ENCODE results near the gene USP4.
"Not testable (repeated sequence)": the region's sequence is repeated elsewhere in the genome, so short reads cannot be mapped to it uniquely, and the experiment has no call there.

The USP4 gene

GRCh38 chr3:49346797-49347251 is 7.0 kb upstream of the USP4 start:
- H3K4me3 ChIP-seq (ENCODE audit: low read depth, low read length), result no peak overlapping the region
- no peak for TF ChIP-seq CTCF (IDR thresholded peaks at IDR 0.05; ENCODE audit: low read depth, low read length)

DNA sequence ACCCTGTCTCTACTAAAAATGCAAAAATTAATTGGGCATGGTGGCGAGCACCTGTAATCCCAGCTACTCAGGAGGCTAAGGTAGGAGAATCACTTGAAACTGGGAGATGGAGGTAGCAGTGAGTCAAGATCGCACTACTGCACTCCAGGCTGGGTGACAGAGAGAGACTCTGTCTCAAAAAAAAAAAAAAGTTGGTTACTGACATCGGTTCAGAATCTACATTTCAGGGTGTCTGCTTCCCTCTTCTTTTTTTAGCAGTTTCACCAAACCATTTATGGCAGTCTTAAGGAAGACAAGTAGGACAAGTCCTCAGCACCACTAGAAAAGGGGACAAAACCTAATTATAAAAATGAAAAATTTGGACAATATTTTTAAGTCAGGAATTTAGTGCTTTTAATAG is 3.3 kb upstream of the USP4 start:
- TF ChIP-seq CTCF (IDR thresholded peaks at IDR 0.05; ENCODE audit: low read depth, low read length), result no peak
- H3K4me3 ChIP-seq (ENCODE audit: low read depth, low read length), result no peak overlapping the region

GRCh38 chr3:49341996-49342395 is 2.1 kb upstream of the USP4 start:
- TF ChIP-seq CTCF (IDR thresholded peaks at IDR 0.05; ENCODE audit: low read depth, low read length), result no peak
- H3K4me3 ChIP-seq (ENCODE audit: low read depth, low read length), result no peak overlapping the region

DNA sequence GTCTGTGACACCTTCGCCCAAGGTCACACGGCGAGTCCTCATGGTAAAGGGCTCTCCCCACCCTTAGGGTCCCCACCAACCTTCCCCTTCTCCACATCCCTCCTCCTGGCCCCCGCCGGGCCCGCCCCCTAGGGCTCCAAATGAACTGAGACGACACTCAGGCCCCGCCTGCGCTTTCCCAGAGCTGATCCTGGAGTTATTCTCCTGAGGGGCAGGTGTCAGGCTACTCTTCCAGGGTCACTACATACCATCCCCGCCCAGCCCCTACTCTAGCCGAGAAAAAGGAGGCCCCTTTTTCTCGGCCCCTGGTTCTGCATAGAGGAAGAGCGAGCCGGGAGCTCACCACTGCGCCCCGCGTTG is 292 bp downstream of the USP4 start:
- H3K4me3 ChIP-seq (ENCODE audit: low read depth, low read length), result peak overlapping the region; percentile 91
- no peak for TF ChIP-seq CTCF (IDR thresholded peaks at IDR 0.05; ENCODE audit: low read depth, low read length)

GRCh38 chr3:49333916-49334633 is 5.8 kb downstream of the USP4 start:
- no peak for TF ChIP-seq CTCF (IDR thresholded peaks at IDR 0.05; ENCODE audit: low read depth, low read length)
- H3K4me3 ChIP-seq (ENCODE audit: low read depth, low read length), result no peak overlapping the region

- no peak overlapping the region for H3K4me3 ChIP-seq (ENCODE audit: low read depth, low read length)
- no peak for TF ChIP-seq CTCF (IDR thresholded peaks at IDR 0.05; ENCODE audit: low read depth, low read length)
Observed at GRCh38 chr3:49333091-49333490, 6.8 kb downstream of the USP4 start.

DNA sequence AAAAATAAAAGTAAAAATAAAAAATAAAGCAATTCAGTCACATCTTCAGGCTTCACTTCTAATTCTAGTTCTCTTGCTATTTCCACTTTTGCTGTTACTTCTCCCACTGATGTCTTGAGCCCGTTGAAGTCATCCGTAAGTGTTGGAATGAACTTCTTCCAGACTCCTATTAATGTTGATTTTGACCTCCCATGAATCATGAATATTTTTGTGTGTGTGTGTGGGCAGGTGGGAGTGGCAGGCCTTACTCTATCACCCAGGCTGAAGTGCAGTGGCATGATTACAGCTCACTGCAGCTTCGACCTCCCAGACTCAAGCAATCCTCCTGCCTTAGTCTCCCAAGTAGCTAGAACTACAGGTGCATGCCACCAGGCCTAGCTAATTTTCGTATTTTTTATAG is 10.7 kb downstream of the USP4 start:
- no peak for TF ChIP-seq CTCF (IDR thresholded peaks at IDR 0.05; ENCODE audit: low read depth, low read length)
- no peak overlapping the region for H3K4me3 ChIP-seq (ENCODE audit: low read depth, low read length)

DNA sequence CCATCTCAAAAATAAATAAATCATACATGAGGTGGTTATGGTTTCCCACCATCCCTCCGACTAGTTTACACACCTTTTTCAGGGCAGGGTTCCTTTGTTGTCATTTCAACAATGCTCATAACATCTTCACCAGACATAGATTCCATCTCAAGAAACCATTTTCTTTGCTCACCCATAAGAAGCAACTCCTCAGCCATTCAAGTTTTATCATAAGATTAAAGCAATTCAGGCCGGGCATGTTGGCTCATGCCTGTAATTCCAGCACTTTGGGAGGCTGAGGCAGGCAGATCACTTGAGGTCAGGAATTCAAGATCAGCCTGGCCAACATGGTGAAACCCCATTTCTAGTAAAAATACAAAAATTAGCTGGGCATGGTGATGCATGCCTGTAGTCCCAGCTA is 11.5 kb downstream of the USP4 start:
- H3K4me3 ChIP-seq (ENCODE audit: low read depth, low read length), result not testable (repeated sequence)

Data from WI38 (cell line).